ENCODE measurements around the gene HBG2.

Gene HBG2

DNA sequence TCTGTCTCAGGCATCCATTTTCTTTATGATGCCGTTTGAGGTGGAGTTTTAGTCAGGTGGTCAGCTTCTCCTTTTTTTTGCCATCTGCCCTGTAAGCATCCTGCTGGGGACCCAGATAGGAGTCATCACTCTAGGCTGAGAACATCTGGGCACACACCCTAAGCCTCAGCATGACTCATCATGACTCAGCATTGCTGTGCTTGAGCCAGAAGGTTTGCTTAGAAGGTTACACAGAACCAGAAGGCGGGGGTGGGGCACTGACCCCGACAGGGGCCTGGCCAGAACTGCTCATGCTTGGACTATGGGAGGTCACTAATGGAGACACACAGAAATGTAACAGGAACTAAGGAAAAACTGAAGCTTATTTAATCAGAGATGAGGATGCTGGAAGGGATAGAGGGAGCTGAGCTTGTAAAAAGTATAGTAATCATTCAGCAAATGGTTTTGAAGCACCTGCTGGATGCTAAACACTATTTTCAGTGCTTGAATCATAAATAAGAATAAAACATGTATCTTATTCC, 26.1 kb upstream of the HBG2 start:
- no peaks in the 10 kb centered on the region for H3K36me3 ChIP-seq (ENCODE audit: insufficient read depth, low read length)
- H3K9ac ChIP-seq (ENCODE audit: low read depth, low read length) = no peak overlapping the region
- H3K4me3 ChIP-seq (ENCODE audit: low read length) = no peak overlapping the region
- H3K9me3 ChIP-seq (replicated peaks; ENCODE audit: low read length) = no peaks in the 10 kb centered on the region
- peak overlapping the region; percentile 17 for H3K4me2 ChIP-seq (ENCODE audit: low read length)
- H3K4me1 ChIP-seq (ENCODE audit: control insufficient read depth, insufficient read depth, low read length) = peaks cover 17% of the 10 kb centered on the region
- no peaks in the 10 kb centered on the region for H3K27me3 ChIP-seq (ENCODE audit: control insufficient read depth, insufficient read depth, low read length)

DNA sequence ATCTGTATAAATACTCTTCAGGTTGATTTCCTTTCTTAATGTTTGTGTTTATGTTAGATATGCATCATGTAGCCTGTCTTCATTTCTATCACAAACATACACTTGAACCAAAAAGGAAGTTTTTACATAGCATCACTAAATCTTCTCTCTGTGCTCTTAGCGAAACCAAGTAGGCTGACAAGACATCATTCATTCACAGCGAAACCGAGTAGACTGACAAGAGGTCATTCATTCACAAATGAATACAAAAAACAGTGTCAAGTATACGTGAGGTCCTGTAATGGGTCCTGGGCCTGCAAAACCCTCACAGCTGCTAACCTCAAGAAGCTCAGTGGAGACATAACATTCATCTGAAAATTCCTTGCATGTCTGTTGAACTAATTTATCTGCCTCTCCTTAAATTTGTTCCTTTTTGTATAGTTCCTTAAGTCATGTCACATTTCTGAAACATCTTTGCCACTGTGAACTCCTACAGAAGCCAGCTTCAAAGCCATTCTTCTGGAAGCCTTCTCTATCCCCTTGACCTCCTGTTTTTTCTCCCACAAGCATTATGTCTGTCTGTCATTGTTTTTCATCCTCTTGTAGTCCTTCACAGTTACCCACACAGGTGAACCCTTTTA, 25.0 kb upstream of the HBG2 start:
- H3K4me2 ChIP-seq (ENCODE audit: low read length) = no peak overlapping the region
- H3K27me3 ChIP-seq (ENCODE audit: control insufficient read depth, insufficient read depth, low read length) = no peaks in the 10 kb centered on the region
- H3K9me3 ChIP-seq (replicated peaks; ENCODE audit: low read length) = no peaks in the 10 kb centered on the region

DNA sequence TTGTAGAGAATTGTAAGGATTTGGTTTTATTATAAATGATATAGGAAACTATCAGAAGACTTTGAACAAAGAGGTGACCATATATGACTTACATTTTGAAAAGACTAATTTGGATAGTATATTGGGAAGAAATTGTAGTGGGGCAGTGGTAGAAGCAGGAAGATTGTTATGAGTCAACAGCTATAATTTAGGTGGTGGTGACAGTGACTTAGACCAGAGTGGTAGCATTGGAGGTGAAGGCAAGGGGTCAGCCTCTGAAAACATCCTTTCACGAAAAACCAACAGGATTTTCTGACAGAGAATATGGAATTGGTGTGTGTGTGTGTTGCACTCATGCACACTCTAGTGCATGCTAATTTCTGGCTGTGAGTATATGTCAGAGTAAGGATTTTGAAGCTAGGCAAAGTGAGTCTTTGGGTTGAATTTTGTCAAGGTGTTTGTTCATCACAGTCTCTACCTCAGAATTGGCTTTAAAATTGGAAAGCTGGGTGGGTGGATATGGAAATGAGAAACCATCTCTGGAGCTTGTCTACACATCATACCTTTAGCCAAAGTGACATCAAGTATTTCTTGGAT, 23.3 kb upstream of the HBG2 start:
- Histone ChIP-seq H3K9ac (ENCODE audit: low read depth, low read length) (no peak overlapping the region), H3K9me3 (replicated peaks; ENCODE audit: low read length) (no peaks in the 10 kb centered on the region), H3K4me3 (ENCODE audit: low read length) (no peak overlapping the region), H3K27me3 (ENCODE audit: control insufficient read depth, insufficient read depth, low read length) (no peaks in the 10 kb centered on the region), H3K4me2 (ENCODE audit: low read length) (no peak overlapping the region), H3K36me3 (ENCODE audit: insufficient read depth, low read length) (no peaks in the 10 kb centered on the region), H3K4me1 (ENCODE audit: control insufficient read depth, insufficient read depth, low read length) (peaks cover 17% of the 10 kb centered on the region)

More for the DNA sequence above, 25.0 kb upstream of the HBG2 start:
- Histone ChIP-seq H3K36me3 (ENCODE audit: insufficient read depth, low read length) (no peaks in the 10 kb centered on the region), H3K4me1 (ENCODE audit: control insufficient read depth, insufficient read depth, low read length) (peaks cover 17% of the 10 kb centered on the region), H3K4me3 (ENCODE audit: low read length) (no peak overlapping the region), H3K9ac (ENCODE audit: low read depth, low read length) (no peak overlapping the region)

- Histone ChIP-seq H3K36me3 (ENCODE audit: insufficient read depth, low read length) (no peaks in the 10 kb centered on the region), H3K9ac (ENCODE audit: low read depth, low read length) (no peak overlapping the region), H3K27me3 (ENCODE audit: control insufficient read depth, insufficient read depth, low read length) (no peaks in the 10 kb centered on the region), H3K4me3 (ENCODE audit: low read length) (no peak overlapping the region), H3K9me3 (replicated peaks; ENCODE audit: low read length) (no peaks in the 10 kb centered on the region), H3K4me2 (ENCODE audit: low read length) (no peak overlapping the region), H3K4me1 (ENCODE audit: control insufficient read depth, insufficient read depth, low read length) (peaks cover 17% of the 10 kb centered on the region)
Observed at GRCh38 chr11:5276697-5277096, 22.1 kb upstream of the HBG2 start.

- Histone ChIP-seq H3K36me3 (ENCODE audit: insufficient read depth, low read length) (no peaks in the 10 kb centered on the region), H3K4me1 (ENCODE audit: control insufficient read depth, insufficient read depth, low read length) (peaks cover 9% of the 10 kb centered on the region), H3K27me3 (ENCODE audit: control insufficient read depth, insufficient read depth, low read length) (no peaks in the 10 kb centered on the region), H3K9me3 (replicated peaks; ENCODE audit: low read length) (no peaks in the 10 kb centered on the region), H3K4me3 (ENCODE audit: low read length) (no peak overlapping the region), H3K4me2 (ENCODE audit: low read length) (no peak overlapping the region), H3K9ac (ENCODE audit: low read depth, low read length) (no peak overlapping the region)
Observed at GRCh38 chr11:5275369-5276110, 21.0 kb upstream of the HBG2 start.

DNA sequence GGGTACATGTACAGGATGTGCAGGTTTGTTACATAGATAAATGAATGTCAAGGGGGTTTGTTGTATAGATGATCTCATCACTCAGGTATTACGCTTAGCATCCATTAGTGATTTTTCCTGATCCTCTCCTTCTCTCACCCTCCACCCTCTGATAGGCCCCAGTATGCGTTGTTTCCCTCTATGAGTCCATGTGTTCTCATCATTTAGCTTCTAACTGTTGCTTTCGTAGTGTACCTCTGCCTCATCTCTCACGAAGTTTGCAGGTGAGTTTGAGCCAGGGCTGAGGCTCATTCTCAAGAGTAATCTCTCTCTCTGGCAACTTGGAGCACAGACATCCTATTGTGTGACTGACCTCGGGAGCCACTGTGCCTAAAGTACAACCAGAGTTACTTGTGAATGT, 19.8 kb upstream of the HBG2 start:
- no peak overlapping the region for H3K4me2 ChIP-seq (ENCODE audit: low read length)
- no peak overlapping the region for H3K4me3 ChIP-seq (ENCODE audit: low read length)
- peaks cover under 1% of the 10 kb centered on the region for H3K4me1 ChIP-seq (ENCODE audit: control insufficient read depth, insufficient read depth, low read length)
- no peaks in the 10 kb centered on the region for H3K27me3 ChIP-seq (ENCODE audit: control insufficient read depth, insufficient read depth, low read length)
- H3K36me3 ChIP-seq (ENCODE audit: insufficient read depth, low read length) = no peaks in the 10 kb centered on the region
- H3K9me3 ChIP-seq (replicated peaks; ENCODE audit: low read length) = no peaks in the 10 kb centered on the region
- H3K9ac ChIP-seq (ENCODE audit: low read depth, low read length) = no peak overlapping the region

DNA sequence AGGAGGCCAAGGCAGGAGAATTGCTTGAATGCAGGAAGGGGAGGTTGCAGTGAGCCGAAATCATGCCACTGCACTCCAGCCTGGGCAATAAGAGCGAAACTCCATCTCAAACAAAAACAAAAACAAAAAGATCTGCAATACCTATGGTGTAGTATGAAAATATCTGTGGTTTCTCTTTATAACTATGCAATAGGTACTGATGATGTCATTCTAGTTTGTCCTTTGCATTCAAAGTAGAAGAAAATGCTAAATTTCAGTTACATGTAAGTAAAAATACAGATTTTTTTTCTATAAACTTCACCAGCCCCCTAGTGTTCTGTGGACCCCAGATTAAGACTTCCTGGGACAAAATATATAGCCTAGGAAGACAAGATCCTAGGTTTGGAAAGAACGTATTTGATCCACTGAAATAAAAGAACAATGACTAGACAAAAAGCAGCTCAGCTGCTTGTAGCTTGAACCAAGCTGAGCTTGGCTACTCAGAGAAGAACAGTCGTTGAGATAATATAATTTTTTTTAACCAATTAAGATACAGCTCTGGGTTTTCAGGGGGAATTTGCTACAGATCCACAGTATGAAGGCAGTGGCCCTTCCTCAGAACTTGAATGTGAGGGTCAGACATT, 17.9 kb upstream of the HBG2 start:
- no peak overlapping the region for H3K4me3 ChIP-seq (ENCODE audit: low read length)
- H3K4me2 ChIP-seq (ENCODE audit: low read length) = no peak overlapping the region
- peaks cover 3% of the 10 kb centered on the region for H3K27me3 ChIP-seq (ENCODE audit: control insufficient read depth, insufficient read depth, low read length)
- no peaks in the 10 kb centered on the region for H3K4me1 ChIP-seq (ENCODE audit: control insufficient read depth, insufficient read depth, low read length)
- no peak overlapping the region for H3K9ac ChIP-seq (ENCODE audit: low read depth, low read length)
- no peaks in the 10 kb centered on the region for H3K9me3 ChIP-seq (replicated peaks; ENCODE audit: low read length)
- H3K36me3 ChIP-seq (ENCODE audit: insufficient read depth, low read length) = no peaks in the 10 kb centered on the region

GRCh38 chr11:5269715-5270147, 15.2 kb upstream of the HBG2 start, which contains the start of gene HBE1:
TSS of gene HBE1 (minus strand) at chr11:5269945. CDS start at chr11:5269890, 55 bp downstream.
- Histone ChIP-seq H3K27me3 (ENCODE audit: control insufficient read depth, insufficient read depth, low read length) (peaks cover 3% of the 10 kb centered on the region), H3K4me2 (ENCODE audit: low read length) (no peak within 1 kb of the TSS), H3K4me3 (ENCODE audit: low read length) (no peak within 1 kb of the TSS), H3K9ac (ENCODE audit: low read depth, low read length) (no peak within 1 kb of the TSS), H3K9me3 (replicated peaks; ENCODE audit: low read length) (no peaks in the 10 kb centered on the region), H3K36me3 (ENCODE audit: insufficient read depth, low read length) (no peaks in the 10 kb centered on the region), H3K4me1 (ENCODE audit: control insufficient read depth, insufficient read depth, low read length) (no peaks in the 10 kb centered on the region)

GRCh38 chr11:5267033-5267563, 12.5 kb upstream of the HBG2 start:
- Histone ChIP-seq H3K9me3 (replicated peaks; ENCODE audit: low read length) (no peaks in the 10 kb centered on the region), H3K36me3 (ENCODE audit: insufficient read depth, low read length) (no peaks in the 10 kb centered on the region), H3K4me1 (ENCODE audit: control insufficient read depth, insufficient read depth, low read length) (no peaks in the 10 kb centered on the region), H3K4me3 (ENCODE audit: low read length) (no peak overlapping the region), H3K9ac (ENCODE audit: low read depth, low read length) (no peak overlapping the region), H3K27me3 (ENCODE audit: control insufficient read depth, insufficient read depth, low read length) (peaks cover 5% of the 10 kb centered on the region), H3K4me2 (ENCODE audit: low read length) (no peak overlapping the region)

DNA sequence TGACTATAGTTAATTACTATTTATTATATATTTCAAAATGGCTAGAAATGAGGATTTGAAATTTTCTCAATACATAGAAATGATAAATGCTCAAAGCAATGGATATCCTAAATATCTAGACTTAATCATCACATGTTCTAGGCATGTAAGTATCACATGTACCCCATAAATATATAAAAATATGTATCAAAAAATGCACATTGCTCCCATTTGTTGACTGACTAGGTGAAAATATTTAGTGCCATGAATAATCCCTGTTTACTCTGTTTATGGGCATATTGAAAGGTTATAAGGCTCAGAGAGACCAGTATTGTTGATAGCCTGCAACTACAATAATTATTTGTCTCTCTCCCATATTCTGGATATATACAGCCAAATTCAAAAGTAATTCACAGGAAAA, 12.0 kb upstream of the HBG2 start:
- no peak overlapping the region for H3K4me3 ChIP-seq (ENCODE audit: low read length)
- peaks cover 5% of the 10 kb centered on the region for H3K27me3 ChIP-seq (ENCODE audit: control insufficient read depth, insufficient read depth, low read length)
- no peaks in the 10 kb centered on the region for H3K4me1 ChIP-seq (ENCODE audit: control insufficient read depth, insufficient read depth, low read length)
- H3K4me2 ChIP-seq (ENCODE audit: low read length) = no peak overlapping the region
- no peak overlapping the region for H3K9ac ChIP-seq (ENCODE audit: low read depth, low read length)
- no peaks in the 10 kb centered on the region for H3K9me3 ChIP-seq (replicated peaks; ENCODE audit: low read length)
- H3K36me3 ChIP-seq (ENCODE audit: insufficient read depth, low read length) = no peaks in the 10 kb centered on the region

GRCh38 chr11:5265832-5266231, 11.3 kb upstream of the HBG2 start:
- H3K9me3 ChIP-seq (replicated peaks; ENCODE audit: low read length) = no peaks in the 10 kb centered on the region
- H3K4me1 ChIP-seq (ENCODE audit: control insufficient read depth, insufficient read depth, low read length) = no peaks in the 10 kb centered on the region
- H3K36me3 ChIP-seq (ENCODE audit: insufficient read depth, low read length) = no peaks in the 10 kb centered on the region
- H3K9ac ChIP-seq (ENCODE audit: low read depth, low read length) = no peak overlapping the region
- no peak overlapping the region for H3K4me2 ChIP-seq (ENCODE audit: low read length)
- peaks cover 5% of the 10 kb centered on the region for H3K27me3 ChIP-seq (ENCODE audit: control insufficient read depth, insufficient read depth, low read length)
- H3K4me3 ChIP-seq (ENCODE audit: low read length) = no peak overlapping the region
